G401 (cell line): ENCODE data around the gene BBLN. TPM values are rescaled to one million over a fixed set of nuclear protein-coding genes. Genes with fewer than 3 reads are reported as not detected.

Experiments used
- DNase-seq: peaks from one replicate; pipeline ENCODE4 v3.0.0-alpha.2; 2015; ENCODE audit warnings: low spot score
- in situ Hi-C: cut with HindIII; loops from 2 replicates; pipeline ENCODE4 v1.10.0; 2016; ENCODE audit warnings: low sequenced_read_pairs, mixed read lengths
- total RNA-seq: library from RNA; depleted of rRNA; stranded (reverse); fragments of >200 nt; shearing (Covaris generic); gene quantifications from 2 replicates; pipeline ENCODE4 v1.2.3, GENCODE V29; 2014

Gene BBLN
- total RNA-seq, 1 experiment from 2014 or later = 125 TPM

DNA sequence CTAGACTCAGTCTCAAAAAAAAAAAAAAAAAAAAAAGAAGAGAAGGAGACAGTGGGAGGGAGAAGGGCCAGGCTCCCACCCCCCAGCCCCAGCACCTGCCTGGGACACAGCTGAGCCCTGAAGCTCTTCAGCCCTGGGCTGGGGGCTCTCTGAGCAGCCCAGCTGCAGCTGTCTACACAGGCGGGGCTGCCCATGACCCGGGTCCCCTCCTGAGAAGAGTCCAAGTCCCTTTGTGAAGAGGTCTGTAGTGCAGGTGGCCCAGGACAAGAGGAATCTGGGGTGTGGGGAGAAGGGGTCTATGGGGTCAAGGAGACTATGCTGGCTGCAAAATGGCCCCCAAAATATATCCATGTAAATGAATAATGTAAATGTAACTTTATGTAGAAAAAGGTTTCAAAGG lies 17.5 kb upstream of the BBLN start:
- no peak for DNase-seq
- in situ Hi-C loops = no loop called here

DNA sequence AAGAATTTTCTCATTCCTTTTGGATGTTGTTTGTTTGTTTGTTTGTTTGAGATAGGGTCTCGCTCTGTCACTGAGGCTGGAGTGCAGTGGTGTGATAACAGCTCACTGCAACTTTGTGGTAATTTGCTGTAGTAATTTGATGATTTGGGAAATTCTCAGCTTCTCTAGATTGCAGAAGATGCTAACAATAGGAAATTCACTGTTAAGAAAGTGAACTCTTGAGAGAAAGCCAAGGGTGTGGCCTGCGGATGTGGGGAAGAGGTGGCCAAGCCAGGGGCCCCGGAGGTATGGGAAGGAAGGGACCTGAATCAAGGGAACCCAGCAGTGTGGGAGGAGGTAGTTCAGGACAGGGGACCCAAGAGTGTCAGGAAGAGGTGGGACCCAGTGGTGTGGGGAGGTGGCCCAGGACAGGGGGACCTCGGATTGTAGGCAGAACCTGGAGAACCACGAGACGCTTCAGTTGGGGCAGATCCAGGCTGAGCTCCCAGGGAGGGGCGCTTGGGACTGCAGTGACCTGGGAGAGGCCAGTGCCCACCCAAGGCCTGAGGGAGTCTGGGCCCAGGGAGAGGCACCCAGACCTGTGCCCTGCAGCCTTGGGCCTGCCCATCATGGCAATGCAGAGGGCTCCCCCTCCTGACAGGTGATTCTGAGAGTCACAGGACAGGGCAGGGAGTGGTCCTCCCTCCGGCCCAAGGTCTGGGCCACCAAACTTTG lies 16.4 kb upstream of the BBLN start:
- no peak for DNase-seq
- in situ Hi-C loops = no loop called here

DNA sequence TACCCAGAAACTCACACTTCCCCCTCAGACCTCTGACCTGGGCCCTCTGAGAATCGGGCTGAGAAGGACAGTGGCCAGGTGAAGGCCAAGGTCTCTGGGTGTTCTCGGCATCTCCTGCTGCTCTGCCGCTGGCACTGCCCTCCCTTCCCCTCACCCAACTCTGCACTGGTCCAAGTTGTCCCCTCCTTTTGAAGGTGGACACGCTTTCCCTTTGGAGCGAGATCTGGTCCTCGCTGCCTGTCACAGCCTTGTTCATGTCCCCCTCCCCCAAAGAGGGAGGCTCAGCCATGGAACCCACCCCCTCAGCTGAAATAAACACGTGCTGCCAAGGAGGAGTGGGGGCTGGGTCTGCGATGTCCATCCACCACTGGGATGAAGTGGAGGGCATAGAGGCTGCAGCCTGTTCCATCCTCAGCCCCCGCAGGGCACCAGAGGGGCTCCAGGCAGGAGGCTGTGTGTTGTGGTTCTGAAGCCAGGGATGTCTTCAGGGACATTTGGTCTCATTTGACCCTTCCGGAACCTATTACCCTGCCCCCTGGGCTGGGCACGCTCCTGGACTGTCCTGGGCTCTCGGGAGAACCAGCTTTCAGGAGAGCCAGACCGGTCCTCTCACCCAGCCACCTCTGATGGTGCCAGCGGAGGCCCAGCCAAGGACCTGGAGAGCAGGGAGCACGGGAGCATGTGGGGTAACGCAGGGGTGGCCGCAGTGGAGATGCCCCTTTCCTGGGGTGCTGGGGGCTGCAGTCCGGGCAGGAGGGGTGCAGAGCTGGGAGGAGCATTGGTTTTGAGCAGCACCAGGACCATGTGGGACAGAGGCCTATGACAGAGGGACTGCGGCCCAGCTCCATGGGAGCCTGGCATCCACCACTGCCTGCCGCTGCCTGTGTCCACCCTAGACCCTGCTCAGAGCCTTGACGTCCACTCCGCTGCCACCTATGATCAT lies 15.6 kb upstream of the BBLN start:
- in situ Hi-C loops = no loop called here
- no peak for DNase-seq

DNA sequence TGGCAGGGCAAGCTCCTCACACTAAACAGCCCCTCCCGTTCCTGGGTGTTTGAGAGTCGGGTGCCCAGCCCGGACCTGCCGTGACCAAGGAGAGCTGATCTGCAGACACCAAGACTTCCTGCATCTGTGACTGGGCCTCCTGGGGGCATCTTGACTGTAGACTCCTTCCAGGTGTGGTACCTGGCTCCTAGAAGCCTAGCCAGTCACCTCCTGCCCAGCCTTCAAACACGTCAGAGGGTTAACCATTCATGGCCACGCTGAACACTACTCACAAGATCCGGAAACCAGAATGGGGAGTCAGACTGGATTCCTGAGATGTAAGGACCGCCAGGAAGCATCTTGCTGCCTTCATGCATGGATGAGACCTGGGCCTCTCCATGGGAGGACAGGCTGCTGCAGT lies 14.5 kb upstream of the BBLN start:
- no peak for DNase-seq
- in situ Hi-C loops = no loop called here

DNA sequence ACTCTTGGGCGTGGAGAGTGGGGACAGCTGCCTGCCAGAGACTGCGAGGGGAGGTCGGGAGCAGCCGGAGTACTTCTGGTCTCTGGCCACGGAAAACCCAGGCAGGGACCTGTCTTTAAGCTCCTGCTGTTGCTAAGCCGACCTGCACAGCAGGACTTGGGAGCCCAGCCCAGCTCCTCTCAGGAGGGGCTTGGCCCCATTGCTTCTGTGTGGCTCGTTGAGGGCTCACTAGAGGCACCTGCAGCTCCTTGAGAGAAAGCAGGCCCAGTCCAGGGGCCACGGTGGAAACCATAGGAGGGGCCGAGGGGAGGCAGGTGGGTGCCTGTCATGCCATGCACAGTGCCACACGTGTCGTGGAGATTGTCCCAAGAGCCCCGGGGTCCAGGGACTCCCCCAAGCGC lies 14.1 kb upstream of the BBLN start:
- in situ Hi-C loops = no loop called here

DNA sequence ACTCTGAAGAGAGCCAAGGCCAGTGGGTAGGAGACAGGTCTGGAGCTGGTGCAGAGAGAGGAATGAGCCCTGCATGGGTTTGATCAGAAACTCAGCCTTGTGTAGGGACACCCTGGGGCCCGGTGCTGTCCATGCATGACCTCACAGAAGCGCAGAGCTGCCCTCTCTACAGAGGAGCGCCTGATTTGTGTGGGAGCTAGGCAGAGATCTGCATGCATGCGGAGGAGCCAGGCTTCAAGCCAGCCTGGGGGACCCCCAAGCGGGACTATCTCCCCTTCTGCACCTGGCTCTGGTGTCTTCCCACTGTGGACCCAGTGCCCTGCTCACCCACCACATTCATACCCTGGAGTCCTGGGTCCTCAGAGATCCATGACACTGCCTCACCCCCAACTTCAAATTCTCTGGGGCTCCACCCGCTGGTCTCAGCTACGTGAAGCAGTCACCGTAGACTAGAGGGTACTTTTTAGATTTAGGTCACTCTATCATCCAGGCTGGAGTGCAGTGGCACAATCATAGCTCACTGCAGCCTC lies 13.4 kb upstream of the BBLN start:
- DNase-seq = no peak
- in situ Hi-C loops = no loop called here

More for the DNA sequence above, 14.1 kb upstream of the BBLN start:
- DNase-seq = no peak

DNA sequence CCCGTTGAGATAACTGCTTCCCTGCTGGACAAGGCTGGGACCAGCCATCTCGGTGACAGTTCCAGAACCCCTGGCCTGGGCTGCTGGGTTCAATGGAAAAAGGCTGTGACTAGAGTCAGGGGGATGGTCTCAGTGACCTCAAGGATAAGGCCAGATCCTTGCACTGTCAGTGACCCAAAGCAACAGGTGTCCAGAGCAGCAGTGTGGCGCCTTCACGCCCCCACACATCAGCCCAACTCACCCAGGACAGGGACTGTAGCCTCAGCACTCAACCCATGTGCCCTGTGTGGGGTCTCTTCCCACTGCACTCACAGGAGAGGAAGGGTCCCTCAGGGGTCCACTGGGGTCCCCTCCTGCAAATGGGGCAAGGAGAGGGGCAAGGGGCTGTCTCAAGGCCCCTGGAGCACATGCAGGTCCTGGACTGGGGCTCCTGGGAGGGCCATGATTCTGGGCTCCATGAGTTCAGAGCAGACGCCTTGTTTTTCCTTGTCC lies 11.5 kb upstream of the BBLN start:
- in situ Hi-C loops = no loop called here
- DNase-seq = no peak

DNA sequence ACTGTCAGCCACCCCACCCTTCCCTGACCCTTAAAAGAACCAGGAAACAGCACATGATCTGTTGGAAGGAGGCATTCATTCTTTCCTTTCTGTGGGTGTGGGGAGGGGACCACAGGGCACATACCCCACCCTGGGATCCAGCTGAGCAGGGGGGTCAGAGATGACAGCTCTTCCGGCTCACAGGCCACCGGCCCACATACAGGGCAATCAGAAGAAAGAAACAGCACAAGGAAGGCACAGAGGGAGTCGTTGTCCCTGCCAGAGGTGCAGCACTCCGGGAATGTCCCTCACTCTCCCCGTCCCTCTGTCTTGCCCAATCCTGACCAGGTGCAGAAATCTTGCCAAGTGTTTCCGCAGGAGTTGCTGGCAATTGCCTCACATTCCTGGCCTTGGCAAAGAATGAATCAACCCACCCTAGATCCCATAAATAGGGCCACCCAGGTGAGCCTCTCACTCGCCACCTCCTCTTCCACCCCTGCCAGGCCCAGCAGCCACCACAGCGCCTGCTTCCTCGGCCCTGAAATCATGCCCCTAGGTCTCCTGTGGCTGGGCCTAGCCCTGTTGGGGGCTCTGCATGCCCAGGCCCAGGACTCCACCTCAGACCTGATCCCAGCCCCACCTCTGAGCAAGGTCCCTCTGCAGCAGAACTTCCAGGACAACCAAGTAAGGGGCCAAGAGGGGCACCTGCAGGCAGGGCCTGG lies 10.9 kb upstream of the BBLN start, which contains the start of gene LCN2:
LCN2 (plus strand) TSS at position 453 of the 701 bp plus-strand sequence; CDS start at position 526, 73 bp downstream.
- in situ Hi-C loops = no loop called here
- no peak for DNase-seq

DNA sequence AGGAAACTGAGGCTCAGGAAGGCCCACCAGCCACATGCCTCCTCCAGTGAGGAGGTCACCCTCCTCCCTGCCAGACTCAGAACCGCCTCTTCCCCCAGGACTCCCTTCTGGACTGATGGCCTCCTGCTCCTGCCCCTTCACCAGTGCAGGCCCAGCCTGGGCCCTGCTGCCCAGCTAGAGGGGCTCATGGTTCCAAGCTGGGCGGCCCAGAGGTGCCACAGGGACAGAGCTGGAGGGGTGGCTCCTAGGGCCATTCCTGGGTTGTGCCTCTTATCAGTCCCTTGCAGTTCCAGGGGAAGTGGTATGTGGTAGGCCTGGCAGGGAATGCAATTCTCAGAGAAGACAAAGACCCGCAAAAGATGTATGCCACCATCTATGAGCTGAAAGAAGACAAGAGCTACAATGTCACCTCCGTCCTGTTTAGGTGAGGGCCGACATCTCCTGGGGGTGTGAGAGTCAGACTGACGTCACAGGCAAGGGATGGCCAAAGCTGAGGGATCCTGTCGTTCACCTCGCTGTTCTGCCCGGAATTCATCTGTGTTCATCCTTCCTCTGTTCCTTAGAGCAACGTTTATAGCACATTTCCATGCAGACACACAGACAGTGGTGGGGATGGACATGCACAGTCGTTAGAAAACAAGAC lies 10.0 kb upstream of the BBLN start:
- in situ Hi-C loops = no loop called here
- no peak for DNase-seq

DNA sequence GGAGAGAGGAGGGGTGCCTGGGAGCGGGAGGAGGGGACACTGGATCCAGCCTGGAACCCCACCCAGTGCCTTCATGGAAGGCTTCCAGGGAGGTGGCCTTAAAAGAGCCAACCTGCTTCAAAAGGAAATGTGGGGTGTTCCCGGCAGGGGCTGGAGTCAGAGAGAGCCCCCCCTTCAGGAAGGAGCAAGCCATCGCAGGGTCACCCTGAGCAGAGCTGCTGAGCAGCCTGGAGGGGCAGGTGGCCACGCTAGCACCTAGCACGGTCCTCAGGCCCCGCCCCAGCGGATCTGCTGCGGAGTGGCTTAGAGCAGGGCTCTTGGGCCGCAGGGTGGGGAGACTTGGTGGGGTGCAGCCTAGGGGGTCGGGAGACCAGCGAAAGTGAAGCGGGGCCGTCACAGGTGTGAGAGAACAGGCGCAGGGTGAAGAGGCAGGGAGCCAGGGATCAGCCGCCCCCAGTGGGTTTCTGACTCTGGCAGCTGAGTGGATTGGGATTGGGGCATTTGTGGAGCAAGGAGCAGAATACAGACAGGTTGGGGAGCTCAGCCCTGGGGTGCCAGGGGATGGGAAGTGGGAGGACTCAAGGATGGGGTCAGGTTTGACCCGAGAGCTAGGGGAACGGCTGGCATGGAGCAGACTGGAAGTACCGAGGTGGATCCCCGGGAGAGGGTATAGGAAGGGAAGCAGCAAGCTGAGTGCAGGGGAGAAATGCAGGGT lies 9.3 kb upstream of the BBLN start:
- DNase-seq = no peak
- in situ Hi-C loops = no loop called here

DNA sequence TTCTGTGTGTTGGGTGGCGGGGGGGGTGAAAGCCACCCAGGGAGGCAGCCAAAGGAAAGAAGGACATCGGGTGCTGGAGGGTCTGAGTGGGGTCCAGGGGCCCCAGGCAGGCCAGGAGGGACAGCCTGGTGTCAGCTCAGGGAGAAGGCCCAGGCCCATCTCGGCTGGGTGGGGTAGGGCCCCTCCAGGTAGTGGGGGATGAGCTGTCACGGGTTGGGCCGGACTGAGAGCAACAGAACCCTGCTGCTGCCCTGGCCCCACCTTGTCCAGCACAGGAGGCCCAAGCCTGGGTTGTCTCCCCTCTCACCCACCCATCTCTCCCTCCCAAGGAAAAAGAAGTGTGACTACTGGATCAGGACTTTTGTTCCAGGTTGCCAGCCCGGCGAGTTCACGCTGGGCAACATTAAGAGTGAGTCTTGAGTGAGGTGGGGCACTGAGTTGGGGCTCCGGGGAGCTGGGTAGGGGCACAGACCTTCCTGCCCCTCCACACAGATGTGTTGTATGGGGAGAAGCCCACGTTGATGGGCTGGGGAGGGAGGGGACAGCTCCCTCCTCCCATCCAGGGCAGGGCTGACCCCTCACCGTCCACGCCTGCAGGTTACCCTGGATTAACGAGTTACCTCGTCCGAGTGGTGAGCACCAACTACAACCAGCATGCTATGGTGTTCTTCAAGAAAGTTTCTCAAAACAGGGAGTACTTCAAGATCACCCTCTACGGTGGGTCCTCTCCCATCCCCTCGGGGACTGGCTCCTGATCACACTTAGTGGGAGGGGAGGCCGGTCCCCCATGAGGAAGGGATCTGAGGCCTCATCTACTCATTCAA lies 8.5 kb upstream of the BBLN start:
- in situ Hi-C loops = no loop called here

DNA sequence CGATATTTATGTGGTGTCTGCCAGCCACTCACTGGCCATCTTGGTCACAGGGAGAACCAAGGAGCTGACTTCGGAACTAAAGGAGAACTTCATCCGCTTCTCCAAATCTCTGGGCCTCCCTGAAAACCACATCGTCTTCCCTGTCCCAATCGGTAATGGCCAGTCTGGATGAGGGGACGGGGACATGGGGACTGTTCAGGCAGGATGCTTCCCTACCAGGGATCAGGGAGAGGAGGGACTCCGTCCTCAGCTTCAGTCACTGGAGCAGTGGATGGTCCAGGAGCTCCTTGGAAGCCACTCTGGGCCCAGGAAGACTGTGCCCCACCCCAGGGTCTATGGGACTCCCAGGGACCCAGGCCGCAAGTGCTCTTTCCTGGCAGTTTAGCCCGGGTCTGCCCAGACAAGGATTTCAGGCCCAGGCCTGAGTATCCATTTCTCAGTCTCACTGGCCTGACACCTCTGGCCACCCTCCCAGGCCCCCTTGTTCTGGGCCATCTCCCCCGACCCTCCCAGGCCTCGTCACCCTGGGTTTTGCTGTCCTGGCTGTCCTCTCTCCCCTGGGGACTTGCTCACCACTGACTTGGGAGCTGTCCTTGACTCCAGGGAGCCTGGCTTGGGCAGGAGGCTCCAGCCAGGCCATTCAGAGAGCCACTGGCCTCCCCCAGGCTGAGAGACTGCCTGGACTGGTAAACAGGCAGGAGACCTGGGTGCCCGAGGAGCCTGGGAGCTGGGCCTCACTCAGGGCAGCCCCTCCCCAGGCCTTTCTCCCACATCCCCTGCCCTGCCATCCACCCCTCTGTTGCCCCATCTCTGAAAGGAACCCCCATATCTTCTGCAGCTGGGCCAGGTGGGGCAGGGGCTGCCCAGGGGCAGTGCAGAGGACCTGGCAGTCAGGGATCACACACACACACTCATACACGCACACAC lies 7.7 kb upstream of the BBLN start:
- in situ Hi-C loops = no loop called here
- DNase-seq = no peak

More for the DNA sequence above, 8.5 kb upstream of the BBLN start:
- DNase-seq = no peak

DNA sequence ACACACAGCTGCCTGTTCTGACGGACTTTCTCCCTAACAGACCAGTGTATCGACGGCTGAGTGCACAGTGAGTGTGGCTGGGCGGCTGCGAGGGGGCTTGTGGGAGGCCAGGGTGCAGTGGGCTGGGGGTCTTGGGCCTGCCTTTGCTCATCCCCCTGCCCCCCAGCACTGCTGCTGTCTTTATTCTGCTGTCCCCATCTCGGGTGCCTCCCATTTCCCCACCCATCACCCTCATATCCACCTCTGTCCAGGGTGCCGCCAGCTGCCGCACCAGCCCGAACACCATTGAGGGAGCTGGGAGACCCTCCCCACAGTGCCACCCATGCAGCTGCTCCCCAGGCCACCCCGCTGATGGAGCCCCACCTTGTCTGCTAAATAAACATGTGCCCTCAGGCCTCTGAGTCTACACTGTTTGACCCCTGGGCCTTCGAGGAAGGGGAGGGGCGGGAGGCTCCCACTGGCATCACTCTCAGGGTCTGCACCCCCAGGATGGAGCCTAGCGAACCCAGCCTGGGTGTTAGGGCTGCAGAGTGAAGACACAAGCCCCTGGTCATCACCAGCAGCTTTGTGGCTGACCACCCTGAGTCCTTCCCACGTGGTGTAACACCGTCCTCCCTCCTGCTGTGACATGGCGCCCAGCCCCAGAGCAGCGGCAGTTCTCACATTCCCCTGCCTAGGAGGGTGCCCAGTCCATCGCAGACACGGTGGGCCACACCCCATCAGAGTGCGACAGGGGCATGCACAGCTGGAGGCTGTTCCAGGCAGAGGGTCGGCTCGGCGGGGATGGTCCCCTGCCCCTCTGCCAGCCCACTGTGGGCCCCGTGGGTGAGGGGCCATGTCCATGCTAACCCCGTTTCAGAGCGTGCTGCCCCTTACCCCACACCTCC lies 6.8 kb upstream of the BBLN start:
- in situ Hi-C loops = no loop called here
- DNase-seq = no peak

DNA sequence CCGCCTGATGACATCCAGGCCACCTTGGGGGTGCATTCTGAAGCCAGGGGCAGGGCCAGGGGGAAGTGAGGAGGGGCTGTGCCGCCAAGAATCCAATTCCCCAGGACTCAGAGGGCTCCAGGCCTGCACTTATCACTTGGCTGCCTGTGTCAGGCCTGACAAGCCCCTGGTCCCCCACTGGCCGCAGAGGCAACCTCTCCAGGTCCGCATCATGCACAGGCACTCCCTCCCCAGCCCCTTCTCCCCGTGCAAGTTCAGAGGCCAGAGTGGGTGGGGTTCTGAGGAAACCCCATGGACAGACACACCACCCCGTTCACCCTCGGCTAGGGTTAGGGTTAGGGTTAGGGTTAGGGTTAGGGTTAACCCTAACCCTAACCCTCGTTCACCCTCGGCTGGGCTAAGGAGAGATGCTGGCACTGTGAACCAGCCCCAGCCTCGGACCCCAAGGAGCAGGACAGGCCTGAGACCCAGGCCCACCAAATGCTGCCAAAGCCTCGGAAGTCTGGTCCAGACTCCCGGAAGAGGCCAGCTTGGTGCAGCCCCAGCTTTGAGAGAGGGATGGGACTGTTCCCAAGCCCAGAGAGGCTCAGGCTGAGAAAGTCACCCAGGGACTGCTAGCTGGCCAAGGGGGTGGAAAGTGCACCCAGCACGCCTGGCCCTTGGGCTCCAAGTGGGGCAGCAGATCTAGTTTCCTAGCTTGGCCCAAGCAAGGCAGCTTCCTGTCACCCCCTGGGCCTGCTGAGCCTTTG lies 5.9 kb upstream of the BBLN start:
- in situ Hi-C loops = no loop called here

More for the DNA sequence above, 5.9 kb upstream of the BBLN start:
- no peak for DNase-seq
